ACHN (cell line): Measurements from ENCODE around the gene FOXD2.

Experiments
- DNase-seq: peaks from one replicate; pipeline ENCODE4 v3.0.0-alpha.2; 2015
- in situ Hi-C: cut with HindIII; loops from 2 replicates; pipeline ENCODE4 v1.10.0; 2017; ENCODE audit warnings: low sequenced_read_pairs, low pct_ligation_motif_present, low pct_unique_long_range_greater_than_20kb

FOXD2 gene

DNA sequence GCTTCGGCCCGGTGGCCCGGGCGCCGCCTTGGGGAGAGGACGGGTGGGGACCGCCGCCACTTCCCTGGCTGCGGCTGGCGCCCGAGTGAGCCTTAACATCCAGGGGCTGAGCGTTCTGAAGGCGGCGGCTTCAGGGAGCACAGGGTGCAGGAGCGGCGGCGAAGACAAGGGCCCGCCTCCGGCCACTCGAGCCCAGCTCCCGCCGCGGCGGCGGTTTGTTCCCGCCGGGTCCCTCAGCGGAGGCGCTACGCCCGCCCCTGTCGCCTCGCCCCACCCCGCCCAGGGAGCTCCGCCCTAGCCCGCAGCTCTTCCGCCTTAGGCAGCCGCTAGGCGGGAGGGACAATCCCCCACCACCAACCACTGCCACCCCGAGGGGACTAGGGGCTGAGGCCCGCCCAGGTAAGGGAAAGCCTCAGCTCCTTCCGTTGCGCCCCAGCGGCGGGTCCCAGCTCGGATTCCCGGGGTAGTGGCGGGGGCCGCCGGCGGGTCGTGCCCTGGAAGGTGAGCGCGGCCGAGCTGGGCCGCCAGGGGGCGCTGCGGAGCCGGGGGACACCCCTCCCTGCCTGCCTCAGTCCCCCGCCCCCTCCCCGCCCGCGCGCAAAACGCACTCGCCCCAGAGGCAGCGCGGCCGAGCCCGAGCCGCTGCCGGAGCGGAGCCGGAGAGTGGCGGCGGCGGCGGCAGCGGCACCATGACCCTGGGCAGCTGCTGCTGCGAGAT lies at the start of gene FOXD2:
Gene FOXD2 (plus strand): TSS at position 598 of the 718 bp plus-strand sequence. CDS start 92 bp downstream, at position 690.
- peak; percentile 81 for DNase-seq
- in situ Hi-C loops, result no loop called here

DNA sequence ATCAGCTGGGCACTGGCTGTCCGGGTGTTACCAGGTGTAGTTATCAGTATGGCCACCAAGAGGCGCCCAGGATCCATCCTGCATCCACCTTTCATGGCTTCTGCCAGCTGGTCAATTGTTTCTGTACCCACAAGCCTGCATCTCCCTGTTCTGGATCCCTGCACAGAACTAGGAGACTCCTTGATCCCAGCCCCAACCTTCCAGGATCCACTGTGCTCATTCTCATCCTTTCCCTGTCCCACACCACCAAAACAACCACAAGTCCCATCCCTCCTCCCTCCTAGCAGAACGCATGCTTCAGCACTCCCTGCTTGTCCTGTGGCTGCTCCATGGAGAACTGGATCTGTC lies 49.0 kb upstream of the FOXD2 start:
- DNase-seq, result peak; percentile 50
- in situ Hi-C loops, result no loop called here

DNA sequence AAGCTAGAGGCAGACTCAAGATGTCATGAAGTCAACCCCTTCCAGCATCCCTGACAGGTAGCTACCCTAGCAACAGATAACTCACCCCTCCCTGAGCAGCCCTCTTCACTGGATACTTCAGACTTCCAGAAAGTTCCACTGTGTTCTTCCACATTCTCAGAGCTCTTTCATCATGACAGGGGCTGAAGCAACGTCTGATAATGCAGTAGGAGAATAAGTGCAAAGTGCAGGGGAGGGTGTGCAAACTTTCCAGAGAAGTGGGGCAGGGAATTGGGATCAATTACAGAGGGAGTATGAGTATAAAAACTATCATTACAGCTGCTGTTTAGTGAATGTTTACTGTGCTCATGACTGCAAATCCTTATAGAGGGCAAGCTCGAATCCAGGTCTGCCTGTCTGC lies 48.1 kb upstream of the FOXD2 start:
- in situ Hi-C loops, result no loop called here
- no peak for DNase-seq

DNA sequence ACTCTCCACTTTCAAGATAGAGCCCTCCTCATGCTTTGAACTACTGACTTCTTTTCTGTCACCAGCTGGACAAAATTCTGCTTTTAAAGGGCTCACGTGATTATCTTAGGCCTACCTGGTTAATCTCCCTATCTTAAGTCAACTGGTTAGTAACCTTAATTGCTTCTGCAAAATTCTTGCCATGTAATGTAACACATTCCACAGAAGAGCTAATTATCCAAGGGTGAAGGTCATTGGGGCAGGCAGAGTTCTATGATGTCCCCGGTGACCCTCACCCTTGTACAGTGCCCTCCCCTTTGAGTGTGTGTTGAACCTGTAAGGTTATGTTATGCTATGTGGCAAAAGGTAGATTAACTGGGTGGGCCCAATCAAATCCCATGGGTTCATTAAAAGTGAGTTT lies 47.0 kb upstream of the FOXD2 start:
- no peak for DNase-seq
- in situ Hi-C loops, result no loop called here

DNA sequence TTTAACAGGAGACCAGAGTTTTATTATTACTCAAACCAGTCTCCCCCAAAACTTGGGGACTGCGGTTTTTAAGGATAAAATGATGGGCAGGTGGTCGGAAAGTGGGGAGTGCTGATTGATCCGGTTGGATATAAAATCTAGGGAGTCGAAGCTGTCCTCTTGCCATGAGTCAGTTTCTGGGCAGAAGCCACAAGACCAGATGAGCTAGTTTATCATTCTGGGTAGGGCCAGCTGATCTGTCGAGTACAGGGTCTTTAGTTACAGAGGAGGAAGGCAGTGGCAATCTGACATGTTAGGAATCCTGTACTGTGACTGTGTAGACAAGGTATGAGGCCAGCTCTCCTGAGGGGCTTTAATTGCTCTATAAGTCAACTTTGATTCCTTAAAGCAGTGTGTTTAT lies 44.7 kb upstream of the FOXD2 start:
- DNase-seq, result no peak
- in situ Hi-C loops, result no loop called here

DNA sequence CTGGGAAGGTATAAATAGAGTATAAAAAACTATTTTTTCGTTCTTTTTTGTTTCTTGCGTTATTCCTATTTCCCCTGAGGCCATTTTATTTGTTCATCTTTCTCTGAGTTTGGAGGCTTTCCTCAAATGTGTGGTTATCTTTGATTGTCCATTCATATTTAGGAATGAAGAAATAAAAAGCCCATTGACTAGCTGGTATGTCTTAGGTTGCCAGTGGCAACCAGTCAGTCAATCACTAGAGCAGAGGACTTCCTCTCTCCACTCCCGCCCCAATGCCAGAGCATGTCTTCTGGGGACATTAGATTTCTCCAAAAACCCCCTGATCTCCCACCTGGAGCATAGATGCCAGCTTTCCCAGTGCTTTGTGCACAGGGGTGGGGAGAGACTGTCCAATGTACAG lies 42.4 kb upstream of the FOXD2 start:
- DNase-seq, result no peak
- in situ Hi-C loops, result no loop called here

DNA sequence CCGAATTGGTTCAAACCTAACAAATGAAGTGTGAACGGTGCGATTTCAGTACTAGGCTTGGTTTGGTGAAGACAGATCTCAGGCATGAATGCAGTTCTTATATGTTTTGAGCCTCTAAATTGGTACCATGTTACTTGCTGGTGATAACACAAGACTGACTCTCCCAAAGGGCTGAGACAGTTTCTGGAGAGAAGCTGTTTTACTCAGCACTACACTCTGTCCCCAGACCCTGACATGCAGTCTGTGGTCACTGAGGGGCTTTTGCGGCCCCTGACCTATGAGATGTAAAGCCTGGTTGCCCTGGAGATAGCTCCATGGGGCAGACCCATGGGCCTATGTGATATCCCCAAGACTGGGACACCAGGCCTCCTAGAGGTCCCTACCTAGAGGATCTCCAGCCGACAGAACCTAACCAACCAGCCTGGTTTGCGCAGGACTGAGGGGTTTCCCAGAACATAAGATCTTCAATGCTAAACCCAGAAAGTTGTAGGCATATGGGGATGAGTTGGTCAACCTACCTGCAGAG lies 41.1 kb upstream of the FOXD2 start:
- in situ Hi-C loops, result no loop called here
- no peak for DNase-seq

DNA sequence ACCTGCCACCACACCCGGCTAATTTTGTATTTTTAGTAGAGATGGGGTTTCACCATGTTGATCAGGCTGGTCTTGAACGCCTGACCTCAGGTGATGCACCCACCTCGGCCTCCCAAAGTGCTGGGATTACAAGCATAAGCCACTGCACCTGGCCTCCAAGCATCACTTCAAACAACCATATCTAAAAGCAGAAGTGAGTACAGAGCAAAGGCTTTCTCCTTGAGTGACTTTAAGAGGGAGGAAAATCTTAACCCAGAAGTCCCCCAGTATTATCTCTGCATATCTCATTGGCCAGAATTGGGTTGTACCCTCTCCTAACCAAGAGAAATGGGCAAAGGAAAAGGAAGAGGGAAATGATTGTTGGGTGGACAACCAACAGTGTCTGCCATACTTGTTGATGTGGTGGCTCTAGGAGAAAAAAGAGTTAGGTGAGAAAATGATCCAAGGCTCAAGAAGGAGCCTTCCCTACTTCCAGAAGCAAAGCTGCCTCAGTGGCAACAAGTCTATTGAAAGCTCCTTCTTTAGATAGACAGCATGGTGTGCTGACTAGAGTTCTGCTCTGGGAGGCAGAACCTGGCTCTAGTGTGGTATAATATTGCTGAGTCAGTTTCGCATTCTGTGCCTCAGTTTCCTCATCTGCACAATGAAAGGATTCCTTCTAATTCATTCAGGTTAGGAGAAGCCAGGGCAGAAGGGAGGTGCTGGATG lies 38.6 kb upstream of the FOXD2 start:
- DNase-seq, result no peak
- in situ Hi-C loops, result no loop called here

DNA sequence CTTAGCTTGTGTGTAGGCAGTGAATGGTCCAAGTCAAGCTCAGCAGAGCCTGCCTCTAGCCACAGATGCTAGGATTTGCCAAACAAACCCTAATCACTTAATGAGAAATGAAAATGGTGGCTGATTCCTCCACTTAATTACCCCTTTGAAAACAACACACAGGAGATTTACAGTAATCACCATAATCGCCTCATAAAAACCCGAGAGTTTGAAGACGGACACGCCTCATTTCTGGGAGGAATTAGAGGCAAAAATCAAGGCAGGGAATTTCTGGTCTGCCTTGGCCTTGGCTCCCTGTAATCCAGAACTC lies 38.0 kb upstream of the FOXD2 start:
- in situ Hi-C loops, result no loop called here
- DNase-seq, result no peak

DNA sequence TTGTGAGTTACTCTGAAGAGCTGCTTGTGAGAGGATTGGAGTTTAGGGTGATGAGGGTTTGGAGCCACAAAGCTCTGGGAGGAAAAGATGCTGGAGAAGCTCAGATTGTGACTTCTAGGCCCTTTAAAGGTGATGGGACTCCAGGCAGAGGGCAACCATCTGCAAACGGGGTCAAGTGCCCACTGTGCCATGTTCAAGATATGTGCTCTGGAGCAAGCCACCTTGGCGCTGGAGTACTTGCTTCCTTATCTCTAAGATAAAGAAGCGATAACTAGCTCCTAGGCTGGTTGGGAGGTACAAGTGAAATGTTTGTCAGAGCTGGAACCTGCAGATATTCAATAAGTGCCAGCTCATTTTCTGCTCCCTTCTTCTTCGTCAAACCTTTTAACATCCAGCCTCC lies 36.1 kb upstream of the FOXD2 start:
- in situ Hi-C loops, result no loop called here
- DNase-seq, result no peak

DNA sequence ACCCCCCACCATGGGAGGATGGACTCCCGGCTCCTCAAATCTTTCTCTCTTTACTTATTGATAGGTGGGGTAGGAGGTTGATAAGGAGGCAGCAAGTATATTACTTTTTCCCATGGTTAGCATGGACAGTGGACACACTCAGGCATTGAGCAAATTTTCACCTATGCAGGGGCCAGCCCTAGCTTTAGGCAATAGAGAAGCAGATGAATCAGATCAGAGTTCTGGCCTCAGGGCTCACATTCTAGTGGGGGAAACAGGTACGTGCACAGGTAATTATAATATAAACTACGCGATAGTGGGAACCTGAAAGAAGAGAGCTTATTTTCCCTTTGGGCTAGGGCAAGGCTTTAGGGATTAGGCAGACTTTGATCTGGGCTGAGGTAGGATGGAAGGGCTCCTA lies 35.3 kb upstream of the FOXD2 start:
- in situ Hi-C loops, result no loop called here
- DNase-seq, result no peak

DNA sequence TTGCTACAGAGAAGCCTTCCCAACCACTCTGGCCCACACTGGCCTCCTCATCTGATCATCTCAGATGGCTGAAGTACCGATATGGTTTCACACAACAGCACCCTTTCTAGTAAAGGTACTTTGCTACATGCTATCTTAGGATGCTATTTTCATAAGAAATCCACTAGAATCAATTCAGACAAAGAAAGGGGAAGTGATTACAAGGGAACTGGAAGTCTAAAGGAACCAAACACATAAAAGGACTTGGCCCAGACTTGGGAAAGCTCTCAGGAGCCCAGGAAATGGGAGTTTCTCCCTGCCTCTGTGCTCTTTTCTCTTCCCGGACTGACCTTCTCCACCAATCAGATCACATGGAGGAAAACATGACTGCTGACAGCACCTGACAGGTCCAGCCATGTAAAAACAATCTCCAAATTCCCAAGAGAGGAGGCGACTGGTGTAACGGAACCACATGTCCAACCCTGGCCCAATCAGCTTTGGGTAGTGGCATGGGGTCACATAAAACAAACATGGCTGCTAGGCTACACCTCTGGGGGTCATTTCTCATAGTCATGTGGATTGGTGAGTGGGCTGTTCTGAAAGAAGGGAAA lies 34.4 kb upstream of the FOXD2 start:
- no peak for DNase-seq
- in situ Hi-C loops, result no loop called here

DNA sequence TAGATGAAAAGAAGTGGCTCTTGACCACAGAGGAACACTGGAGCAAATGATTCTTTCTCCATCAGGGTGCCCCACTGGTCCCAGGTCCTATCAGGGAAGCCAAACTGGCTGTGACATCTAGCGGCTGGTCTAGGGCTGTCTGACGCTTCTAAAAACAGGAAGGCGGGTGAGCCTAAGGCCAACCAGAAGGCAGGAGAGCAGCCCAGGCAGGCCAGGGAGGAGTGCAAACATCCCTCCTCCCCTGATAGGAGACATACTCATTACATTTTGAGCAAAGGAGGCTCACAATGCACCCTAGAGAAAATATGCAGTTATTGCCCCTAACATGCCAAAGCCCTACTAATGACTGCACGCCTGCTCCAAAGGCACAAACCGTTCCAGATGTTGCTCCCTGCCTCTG lies 32.1 kb upstream of the FOXD2 start:
- DNase-seq, result no peak
- in situ Hi-C loops, result no loop called here

DNA sequence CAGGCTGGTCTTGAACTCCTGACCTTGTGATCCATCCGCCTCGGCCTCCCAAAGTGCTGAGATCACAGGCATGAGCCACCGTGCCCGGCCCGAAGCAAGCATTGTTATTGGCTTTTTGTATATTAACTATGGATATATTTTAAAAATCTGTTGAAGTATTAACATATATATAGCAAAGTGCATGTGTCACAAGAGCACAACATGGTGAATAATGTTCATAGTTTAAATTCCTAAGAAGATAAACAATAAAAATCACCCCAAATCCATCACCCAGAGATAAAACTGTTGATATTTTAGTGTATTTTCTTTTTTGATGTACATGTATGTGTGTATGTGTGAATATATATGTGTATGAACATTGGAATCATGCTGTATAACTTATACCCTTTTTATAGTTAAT lies 30.9 kb upstream of the FOXD2 start:
- DNase-seq, result no peak
- in situ Hi-C loops, result no loop called here

DNA sequence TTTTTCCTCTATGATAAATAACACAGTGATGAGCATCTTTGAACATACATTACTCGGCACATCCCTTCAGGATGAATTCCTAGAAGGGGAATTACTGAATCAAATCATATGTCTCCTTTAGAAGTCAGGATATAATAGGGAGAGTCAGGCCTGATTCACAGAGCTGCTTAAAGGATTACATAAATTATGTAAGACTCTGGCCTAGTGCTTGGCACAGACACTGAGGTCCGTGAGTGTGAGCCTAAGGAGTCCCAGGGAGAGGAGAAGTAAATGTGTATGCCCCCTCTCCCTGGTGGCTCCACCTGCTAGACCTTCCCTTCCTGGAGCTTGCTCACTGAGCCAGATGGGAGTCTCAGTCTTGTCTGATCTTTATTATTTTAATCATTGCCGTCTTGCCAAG lies 30.4 kb upstream of the FOXD2 start:
- in situ Hi-C loops, result no loop called here
- DNase-seq, result no peak

DNA sequence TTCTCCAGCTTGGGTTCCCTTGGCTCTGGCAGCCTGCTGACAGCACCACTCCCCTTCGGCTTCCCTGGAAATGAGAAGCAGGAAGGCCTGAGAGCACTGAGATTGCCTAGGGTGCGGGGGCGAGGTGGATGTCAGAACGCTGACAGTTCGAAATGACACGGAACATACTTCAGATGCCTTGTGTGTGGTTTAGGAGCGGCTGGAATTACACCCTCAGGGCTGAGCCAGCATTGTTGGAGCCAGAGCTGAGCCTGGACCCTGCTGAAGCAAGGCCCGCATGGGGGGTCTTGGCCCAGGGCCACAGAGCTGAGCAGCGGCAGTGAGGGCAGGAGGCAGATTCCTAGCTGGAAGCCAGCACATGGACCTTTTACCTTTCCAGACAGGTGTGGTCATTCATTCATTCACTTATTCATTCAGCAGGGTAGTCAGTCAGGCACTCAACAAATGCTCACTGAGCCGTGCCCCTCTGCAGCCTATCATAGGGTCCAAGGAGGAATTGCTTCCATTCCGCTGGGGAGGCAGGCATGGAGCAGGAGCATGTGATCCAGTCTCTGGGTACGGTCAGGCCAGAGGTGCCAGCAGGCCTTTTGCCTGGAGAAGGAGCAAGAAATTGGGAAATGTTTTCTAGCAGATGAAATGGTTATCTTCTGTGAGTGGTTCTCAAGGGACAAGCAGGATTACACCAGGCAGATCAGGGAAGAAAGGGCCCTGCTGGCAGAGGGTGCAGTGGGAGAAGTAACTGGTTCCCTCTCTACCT lies 28.4 kb upstream of the FOXD2 start:
- in situ Hi-C loops, result no loop called here
- no peak for DNase-seq

DNA sequence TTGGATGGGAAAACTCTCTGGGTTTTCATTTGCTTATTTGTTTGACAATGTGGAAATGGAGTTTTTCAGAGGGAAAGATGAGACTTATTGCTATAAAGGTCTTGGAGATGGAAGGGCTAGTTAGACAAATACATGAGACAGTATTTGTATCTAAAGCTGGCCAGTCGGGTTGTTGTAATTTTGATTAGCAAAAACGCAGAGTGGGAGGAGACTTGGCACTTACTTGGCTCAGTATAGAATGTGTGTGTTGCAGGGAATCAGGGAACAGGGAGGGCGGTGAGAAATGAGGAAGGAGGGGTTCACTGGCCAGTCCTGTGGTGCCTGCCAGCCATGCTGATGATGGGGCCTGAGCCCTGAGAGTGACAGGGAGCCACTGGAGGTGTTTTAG lies 27.8 kb upstream of the FOXD2 start:
- no peak for DNase-seq
- in situ Hi-C loops, result no loop called here

DNA sequence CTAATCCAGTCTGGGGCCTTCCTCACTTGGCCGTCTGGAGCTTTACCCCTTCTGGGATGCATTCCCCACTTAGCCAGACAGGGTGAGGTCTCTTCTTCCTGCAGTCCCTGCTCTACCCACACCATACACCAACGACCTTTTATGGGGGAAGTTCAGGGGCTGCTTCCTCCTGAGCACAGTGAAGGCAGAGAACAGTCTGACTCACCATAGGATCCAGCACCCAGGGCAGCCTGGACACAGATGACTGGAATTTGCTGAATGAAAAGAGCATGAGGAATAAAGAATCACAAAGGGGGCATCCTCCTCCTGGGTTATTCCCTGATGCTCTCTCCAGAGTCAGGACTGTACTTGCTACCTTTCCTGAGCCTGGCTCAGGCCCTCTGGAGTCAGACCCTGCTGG lies 26.4 kb upstream of the FOXD2 start:
- no peak for DNase-seq
- in situ Hi-C loops, result no loop called here

DNA sequence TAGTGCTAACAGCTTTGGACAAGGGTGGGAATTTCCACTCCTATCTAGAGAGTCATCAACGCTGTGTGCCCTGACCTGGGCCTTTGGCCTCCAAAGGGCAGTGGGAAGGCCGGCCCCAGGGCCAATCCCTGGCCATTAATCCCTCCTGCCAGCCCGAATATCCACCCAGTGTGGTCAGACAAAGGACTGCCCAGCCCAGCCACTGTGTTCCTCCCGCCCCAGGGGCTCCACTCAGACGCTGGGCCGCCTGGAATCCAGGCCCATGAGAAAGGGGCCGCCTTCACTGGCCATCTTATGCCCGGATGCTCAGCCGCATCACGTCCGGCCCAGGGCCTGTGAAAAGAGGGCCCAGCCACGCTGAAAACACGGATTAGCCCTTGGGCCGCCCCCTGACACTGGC lies 25.4 kb upstream of the FOXD2 start:
- in situ Hi-C loops, result no loop called here
- DNase-seq, result no peak
